T-helper 1 cell (primary cell): ENCODE results near the gene ATXN1.
"Not testable (repeated sequence)": the region's sequence is repeated elsewhere in the genome, so short reads cannot be mapped to it uniquely, and the experiment has no call there.

Experiments used
- DNase-seq, 5 donors: peaks; one replicate each; pipeline ENCODE4 v3.0.0-alpha.2; 2012 to 2020

ATXN1 gene

GRCh38 chr6:16431106-16431505 is 330.2 kb downstream of the ATXN1 start:
- no peak for DNase-seq

- DNase-seq = no peak
These were observed 330.7 kb downstream of the ATXN1 start for GRCh38 chr6:16430391-16431089.

- DNase-seq = no peak
These were observed 331.6 kb downstream of the ATXN1 start for GRCh38 chr6:16429669-16430068.

GRCh38 chr6:16427124-16427523 is 334.1 kb downstream of the ATXN1 start:
- DNase-seq = no peak

- no peak for DNase-seq
These were observed 335.2 kb downstream of the ATXN1 start for GRCh38 chr6:16425881-16426615.

GRCh38 chr6:16421462-16421960 is 339.7 kb downstream of the ATXN1 start:
- DNase-seq = no peak

DNA sequence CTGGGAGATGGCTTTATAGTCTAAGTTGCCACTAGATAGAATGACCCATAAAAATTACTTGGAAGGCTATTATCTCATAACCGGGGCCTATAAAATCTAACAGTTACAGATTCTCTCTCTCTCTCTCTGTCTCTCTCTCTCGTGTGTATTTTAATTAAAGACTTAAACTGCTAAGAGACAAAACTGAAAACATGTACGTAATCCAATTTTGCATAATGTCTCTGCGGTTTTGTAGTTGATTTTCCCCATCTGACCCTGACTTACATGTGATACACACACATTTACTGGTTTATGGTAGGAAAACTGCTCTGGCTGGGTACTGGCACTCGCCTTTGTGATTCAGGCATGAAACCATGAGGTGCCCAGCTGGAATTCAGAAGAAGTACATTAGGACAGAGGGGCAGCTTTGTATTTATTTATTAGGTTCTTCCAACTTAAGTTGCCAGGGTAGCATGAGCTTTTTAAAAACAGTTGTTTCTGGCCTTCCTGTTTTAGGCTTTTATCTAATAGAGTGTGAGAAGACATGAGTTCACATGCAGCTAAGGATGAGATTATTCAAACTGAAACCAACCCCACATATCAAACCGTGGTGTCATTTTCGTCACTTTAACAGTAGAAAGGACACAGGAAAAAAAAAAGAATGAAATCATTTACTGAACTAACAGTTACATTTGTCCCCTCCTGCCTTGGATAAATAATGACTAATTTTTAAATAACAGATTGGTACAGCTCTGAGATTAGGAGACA is 340.4 kb downstream of the ATXN1 start:
- peak in 4 of 5 donors; percentile 30 to 90 (median 38) for DNase-seq

- DNase-seq = peak in 1 of 5 donors; percentile 19
These were observed 340.9 kb downstream of the ATXN1 start for GRCh38 chr6:16420337-16420714.

DNA sequence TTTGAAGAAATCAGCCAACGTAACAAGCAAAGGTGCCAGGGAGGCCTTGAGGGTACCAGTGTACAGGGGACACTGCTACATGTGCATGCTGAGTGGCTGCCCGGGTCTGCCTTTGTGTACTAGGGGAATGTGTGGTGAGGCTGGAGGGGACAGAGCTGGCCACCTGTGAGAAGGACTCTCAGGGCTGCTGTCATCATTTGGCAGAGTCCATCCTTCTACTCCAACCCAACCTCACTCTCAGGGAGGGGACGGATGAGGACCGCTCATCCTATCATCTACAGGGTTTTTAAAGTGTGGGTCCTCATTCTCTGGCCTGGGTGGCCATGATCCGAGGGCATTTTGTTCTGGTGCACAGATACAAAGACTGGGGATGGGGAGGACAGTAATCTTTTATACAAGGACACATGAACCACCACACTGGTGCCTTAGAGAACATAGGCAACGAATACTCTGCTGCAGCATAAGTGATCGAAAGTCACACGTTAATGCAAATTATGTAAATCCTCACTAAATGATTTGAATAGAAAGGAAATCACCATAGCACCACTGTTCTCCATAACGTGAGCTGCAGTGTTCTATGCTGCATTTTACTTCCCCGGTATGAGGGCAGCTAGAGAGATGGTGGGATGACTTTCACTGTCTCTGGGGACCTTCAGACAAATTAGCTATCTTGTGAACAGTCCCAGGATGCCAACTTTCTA is 341.5 kb downstream of the ATXN1 start:
- DNase-seq = peak in 1 of 5 donors; percentile 32

GRCh38 chr6:16418151-16418550 is 343.1 kb downstream of the ATXN1 start:
- no peak for DNase-seq

GRCh38 chr6:16415677-16416076 is 345.6 kb downstream of the ATXN1 start:
- DNase-seq = no peak

GRCh38 chr6:16414205-16414604 is 347.1 kb downstream of the ATXN1 start:
- DNase-seq = peak in 1 of 5 donors; percentile 19

GRCh38 chr6:16413399-16413798 is 347.9 kb downstream of the ATXN1 start:
- DNase-seq = peak in 2 of 5 donors; percentile 26 to 51

- peak in 1 of 5 donors; percentile 19 for DNase-seq
These were observed 348.3 kb downstream of the ATXN1 start for GRCh38 chr6:16412982-16413381.

DNA sequence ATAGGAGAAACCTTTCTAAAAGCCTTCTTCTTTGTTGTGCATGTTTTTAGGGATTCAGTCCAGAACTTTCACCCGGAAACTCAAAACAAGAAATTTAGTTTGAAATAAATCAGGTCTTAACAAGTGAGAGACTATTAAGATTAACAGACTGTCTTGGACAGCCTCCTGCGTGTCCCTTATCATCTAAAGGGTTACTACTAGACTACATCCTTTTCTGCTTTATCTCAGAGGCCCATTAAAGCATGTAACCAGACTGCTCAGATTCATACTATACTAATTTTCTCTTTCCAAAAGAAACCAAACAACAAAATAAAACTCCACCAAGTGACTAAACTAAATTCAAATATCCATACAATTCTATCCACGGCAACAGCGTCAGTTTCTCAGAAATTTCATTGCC is 349.1 kb downstream of the ATXN1 start:
- no peak for DNase-seq

DNA sequence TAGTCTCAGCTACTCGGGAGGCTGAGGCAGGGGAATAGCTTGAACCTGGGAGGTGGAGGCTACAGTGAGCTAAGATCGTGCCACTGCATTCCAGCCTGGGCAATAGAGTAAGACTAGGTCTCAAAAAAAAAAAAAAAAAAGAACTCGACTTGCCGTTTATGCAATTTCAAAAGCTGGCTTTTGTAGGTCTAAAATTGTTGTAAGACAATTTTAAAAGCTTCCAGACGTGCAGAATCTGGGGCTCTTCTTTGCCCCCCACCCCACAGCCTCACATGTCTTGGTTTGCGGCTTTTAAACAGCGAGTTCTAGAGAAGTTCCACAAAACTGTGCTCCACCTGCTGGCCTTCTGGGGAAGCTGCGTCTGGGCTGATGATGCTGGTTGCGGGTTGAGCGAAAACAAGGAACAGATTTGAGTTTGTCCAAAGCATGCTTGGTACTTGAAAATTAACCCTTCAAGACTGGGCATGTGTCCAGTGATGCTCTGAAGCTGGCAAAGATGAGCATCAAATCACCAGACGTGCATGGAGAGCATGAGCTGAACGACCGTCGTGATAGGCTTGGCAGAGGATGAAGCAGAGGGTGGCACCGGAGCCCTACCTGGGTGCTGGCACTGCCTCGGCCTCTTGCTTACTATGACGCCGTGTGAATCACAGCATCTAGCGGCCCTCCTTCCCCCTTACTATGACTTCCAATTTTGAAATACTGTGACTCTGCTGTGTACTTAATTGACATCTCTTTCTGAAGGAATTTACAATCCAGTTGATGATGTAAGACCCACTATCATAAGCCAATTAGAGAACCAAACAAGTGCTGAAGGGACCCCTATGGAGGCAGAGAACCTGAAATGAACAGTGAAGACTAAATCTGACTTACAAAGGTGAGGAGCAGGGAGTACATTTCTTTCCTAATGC is 351.5 kb downstream of the ATXN1 start:
- DNase-seq = peak in 3 of 5 donors; percentile 22 to 63 (median 38)

GRCh38 chr6:16408766-16409165 is 352.5 kb downstream of the ATXN1 start:
- DNase-seq = no peak

GRCh38 chr6:16406966-16407365 is 354.3 kb downstream of the ATXN1 start:
- DNase-seq = no peak

DNA sequence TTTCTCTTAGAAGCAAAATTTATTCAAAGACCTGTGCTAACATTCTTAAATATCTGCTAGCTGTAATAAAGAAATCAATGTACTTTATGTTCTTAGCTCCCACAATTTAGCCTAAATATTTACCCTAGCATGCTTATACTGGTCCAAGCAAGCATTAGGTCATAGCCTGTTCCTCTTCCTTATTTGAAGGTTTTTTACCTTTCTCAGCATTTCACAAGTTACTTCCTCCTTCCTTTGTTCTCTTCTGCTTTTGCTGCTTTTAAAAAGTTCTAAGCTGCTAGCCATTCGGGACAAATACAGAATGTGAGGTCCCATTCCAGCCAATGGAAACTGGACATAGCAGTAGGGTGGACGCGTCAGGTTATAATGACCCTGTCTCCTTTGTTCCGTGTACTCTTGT is 354.7 kb downstream of the ATXN1 start:
- DNase-seq = not testable (repeated sequence)

GRCh38 chr6:16405375-16405774 is 355.9 kb downstream of the ATXN1 start:
- DNase-seq = no peak

DNA sequence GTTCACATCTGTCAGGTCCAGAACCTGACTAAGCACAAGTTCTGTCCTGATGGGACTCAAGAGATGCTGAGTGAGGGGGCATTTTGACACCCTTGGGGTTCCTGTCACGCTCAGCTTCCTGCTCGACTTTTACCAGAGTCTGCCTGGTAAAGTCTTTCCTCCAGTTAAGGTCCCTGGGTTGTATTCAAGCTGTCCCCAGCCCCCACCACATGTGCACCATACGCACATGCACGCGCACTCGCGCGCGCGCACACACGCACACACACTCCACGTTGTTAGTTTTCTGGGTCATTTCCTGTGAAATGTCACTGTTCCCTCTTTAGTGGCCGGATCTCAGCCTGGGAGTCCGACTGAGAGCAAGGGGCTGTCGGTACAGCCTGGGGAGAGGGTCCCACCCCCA is 356.8 kb downstream of the ATXN1 start:
- DNase-seq = no peak

DNA sequence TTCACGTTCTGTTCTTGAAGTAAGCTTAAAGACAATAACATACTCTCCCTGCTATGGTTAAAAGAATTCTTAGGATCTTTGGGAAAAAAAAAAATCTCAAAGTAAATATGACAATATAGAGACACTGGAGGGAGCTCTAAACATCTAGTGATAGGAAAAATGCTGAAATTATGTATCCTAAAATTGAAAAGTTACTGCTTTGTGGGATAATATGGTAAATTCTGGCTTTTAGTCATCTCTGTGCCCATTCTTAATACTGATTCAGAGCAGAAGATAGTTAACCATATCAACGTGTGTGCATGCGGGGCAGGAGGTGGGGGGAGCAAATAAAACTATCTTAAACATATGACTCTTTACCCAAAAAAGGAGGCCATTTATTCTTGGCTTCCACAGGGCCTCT is 357.4 kb downstream of the ATXN1 start:
- no peak for DNase-seq
